Stimulated activated naive B cell treated with anti-CD40 and anti-IgM and Interleukin-4, amounts not matched to agents 10 μg/mL and 1 μg/mL and 100 μg/mL, for 72 hours (primary cell): ENCODE results near the gene CYP3A5.
"Not testable (repeated sequence)": the region's sequence is repeated elsewhere in the genome, so short reads cannot be mapped to it uniquely, and the experiment has no call there.

Experiments
- ATAC-seq, 2 donors: fragments of 150-1000 bp; cut with Tn5 transposase; replicated peaks; 2 replicates each; pipeline ENCODE4 v1.10.0; 2021; ENCODE audit warnings: moderate library complexity in 1 of 2
- DNase-seq: peaks from one replicate; pipeline ENCODE4 v3.0.0; 2021
- H3K27ac Mint-ChIP-seq: one replicate; pipeline ENCODE4 v1.8.0; 2022; ENCODE audit warnings: mild to moderate bottlenecking, mixed read lengths
- H3K27me3 Mint-ChIP-seq, 2 donors: one replicate each; pipeline ENCODE4 v1.8.0; 2022; ENCODE audit warnings: mixed read lengths in 2 of 2
- H3K36me3 Mint-ChIP-seq, 2 donors: one replicate each; pipeline ENCODE4 v1.8.0; 2022; ENCODE audit warnings: mixed read lengths in 2 of 2, mild to moderate bottlenecking in 1 of 2
- H3K4me1 Mint-ChIP-seq, 2 donors: one replicate each; pipeline ENCODE4 v1.8.0; 2022; ENCODE audit warnings: mixed read lengths in 2 of 2, mild to moderate bottlenecking in 1 of 2
- H3K4me3 Mint-ChIP-seq, 2 donors: one replicate each; pipeline ENCODE4 v1.8.0; 2022; ENCODE audit warnings: mild to moderate bottlenecking in 2 of 2, mixed read lengths in 2 of 2, moderate library complexity in 1 of 2
- H3K9me3 Mint-ChIP-seq, 2 donors: one replicate each; pipeline ENCODE4 v1.8.0; 2022; ENCODE audit warnings: mixed read lengths in 2 of 2, mild to moderate bottlenecking in 1 of 2

CYP3A5 gene

GRCh38 chr7:99679400-99680191 is at the start of gene CYP3A5:
Gene CYP3A5, minus strand, starts transcription at chr7:99679996. Its CDS starts 100 bp downstream, at chr7:99679896.
- H3K9me3 Mint-ChIP-seq = peaks cover 6 to 7% of the 10 kb centered on the region in 2 donors
- peaks cover 18 to 23% of the 10 kb centered on the region in 2 donors for H3K36me3 Mint-ChIP-seq
- H3K27me3 Mint-ChIP-seq = peaks cover 17 to 22% of the 10 kb centered on the region in 2 donors
- H3K4me1 Mint-ChIP-seq = peaks cover 4 to 5% of the 10 kb centered on the region in 2 donors
- H3K4me3 Mint-ChIP-seq = no peak within 1 kb of the TSS
- DNase-seq (no peak), ATAC-seq (no peak)
- H3K27ac Mint-ChIP-seq = no peak within 1 kb of the TSS

DNA sequence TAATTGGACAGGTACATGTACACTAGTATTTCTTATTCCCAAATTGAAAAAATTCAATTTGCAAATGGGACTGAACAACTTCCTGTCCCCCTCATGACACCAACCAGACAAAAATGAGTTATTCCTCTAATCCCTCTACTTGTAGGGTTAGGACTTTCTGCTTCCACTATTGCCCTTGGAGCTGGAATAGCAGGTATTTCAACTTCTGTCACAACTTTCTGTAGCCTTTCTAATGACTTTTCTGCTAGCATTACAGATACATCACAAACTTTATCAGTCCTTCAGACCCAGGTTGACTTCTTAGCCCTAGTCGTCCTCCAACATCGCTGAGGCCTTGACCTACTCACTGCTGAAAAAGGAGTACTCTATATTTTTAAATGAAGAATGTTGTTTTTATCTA is 48.8 kb upstream of the CYP3A5 start:
- ATAC-seq (no peak), DNase-seq (no peak)
- H3K36me3 Mint-ChIP-seq = peaks cover 5 to 6% of the 10 kb centered on the region in 2 donors
- no peak overlapping the region for H3K4me3 Mint-ChIP-seq
- H3K9me3 Mint-ChIP-seq = no peaks in the 10 kb centered on the region
- peaks cover 14 to 15% of the 10 kb centered on the region in 2 donors for H3K27me3 Mint-ChIP-seq
- H3K4me1 Mint-ChIP-seq = no peaks in the 10 kb centered on the region
- no peak overlapping the region for H3K27ac Mint-ChIP-seq

- H3K27ac Mint-ChIP-seq, H3K4me1 Mint-ChIP-seq: not testable (repeated sequence)
- H3K27me3 Mint-ChIP-seq = peaks cover 13 to 26% of the 10 kb centered on the region in 2 donors
These were observed 43.4 kb upstream of the CYP3A5 start for GRCh38 chr7:99723201-99723600.

GRCh38 chr7:99720800-99721595 is 41.2 kb upstream of the CYP3A5 start:
- Mint-ChIP-seq H3K36me3 (peaks cover 5 to 6% of the 10 kb centered on the region in 2 donors), H3K4me3 (no peak overlapping the region), H3K9me3 (peaks cover 0 to 3% of the 10 kb centered on the region in 2 donors), H3K4me1 (no peaks in the 10 kb centered on the region), H3K27me3 (peaks cover 13 to 33% of the 10 kb centered on the region in 2 donors), H3K27ac (no peak overlapping the region)
- ATAC-seq = no peak
- DNase-seq = no peak

More at GRCh38 chr7:99723201-99723600, 43.4 kb upstream of the CYP3A5 start:
- not testable (repeated sequence) for ATAC-seq, H3K4me3 Mint-ChIP-seq, DNase-seq, H3K36me3 Mint-ChIP-seq, H3K9me3 Mint-ChIP-seq

DNA sequence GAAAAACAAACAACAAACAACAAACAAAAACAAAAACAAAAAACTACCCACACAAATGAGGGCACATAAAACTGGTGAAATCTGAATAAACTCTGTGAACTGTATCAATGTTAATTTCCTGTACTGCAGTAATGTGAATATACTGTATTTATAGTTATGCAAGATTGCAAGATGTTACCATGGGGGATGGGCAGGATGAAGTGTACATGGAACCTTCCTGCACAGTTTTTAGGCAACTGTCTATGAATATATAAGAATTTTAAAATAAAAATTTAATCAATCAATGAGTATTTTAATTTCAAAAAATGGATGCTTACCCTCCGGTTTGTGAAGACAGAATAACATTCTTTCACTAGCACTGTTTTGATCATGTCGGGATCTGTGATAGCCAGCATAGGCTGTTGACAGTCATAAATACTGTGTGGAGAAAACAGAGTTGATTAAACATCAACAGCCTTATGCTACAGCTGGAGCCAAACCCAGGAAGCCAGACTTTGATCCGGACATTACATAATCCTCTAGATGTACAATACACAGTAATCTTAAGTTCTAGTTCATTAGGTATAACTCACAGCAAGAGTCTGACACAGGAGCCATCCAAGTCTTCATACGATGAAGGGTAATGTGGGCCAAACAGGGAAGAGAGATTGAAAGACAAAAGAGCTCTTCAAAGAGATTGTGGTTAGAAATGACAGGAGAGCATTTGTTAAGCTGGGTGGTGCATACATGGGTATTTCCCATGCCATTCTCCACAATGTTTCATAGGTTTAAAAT is 40.4 kb upstream of the CYP3A5 start:
- Mint-ChIP-seq H3K4me1 (no peaks in the 10 kb centered on the region), H3K27ac (no peak overlapping the region), H3K27me3 (peaks cover 13 to 33% of the 10 kb centered on the region in 2 donors), H3K9me3 (peaks cover 2 to 3% of the 10 kb centered on the region in 2 donors), H3K4me3 (no peak overlapping the region), H3K36me3 (peaks cover 6 to 11% of the 10 kb centered on the region in 2 donors)
- ATAC-seq (no peak), DNase-seq (no peak)

GRCh38 chr7:99713995-99714570 is 34.3 kb upstream of the CYP3A5 start:
- Mint-ChIP-seq H3K4me1 (no peaks in the 10 kb centered on the region), H3K27me3 (peaks cover 0 to 20% of the 10 kb centered on the region in 2 donors), H3K4me3 (no peak overlapping the region), H3K9me3 (peaks cover 3 to 4% of the 10 kb centered on the region in 2 donors), H3K27ac (no peak overlapping the region), H3K36me3 (peaks cover 17 to 40% of the 10 kb centered on the region in 2 donors)
- DNase-seq (no peak), ATAC-seq (no peak)

DNA sequence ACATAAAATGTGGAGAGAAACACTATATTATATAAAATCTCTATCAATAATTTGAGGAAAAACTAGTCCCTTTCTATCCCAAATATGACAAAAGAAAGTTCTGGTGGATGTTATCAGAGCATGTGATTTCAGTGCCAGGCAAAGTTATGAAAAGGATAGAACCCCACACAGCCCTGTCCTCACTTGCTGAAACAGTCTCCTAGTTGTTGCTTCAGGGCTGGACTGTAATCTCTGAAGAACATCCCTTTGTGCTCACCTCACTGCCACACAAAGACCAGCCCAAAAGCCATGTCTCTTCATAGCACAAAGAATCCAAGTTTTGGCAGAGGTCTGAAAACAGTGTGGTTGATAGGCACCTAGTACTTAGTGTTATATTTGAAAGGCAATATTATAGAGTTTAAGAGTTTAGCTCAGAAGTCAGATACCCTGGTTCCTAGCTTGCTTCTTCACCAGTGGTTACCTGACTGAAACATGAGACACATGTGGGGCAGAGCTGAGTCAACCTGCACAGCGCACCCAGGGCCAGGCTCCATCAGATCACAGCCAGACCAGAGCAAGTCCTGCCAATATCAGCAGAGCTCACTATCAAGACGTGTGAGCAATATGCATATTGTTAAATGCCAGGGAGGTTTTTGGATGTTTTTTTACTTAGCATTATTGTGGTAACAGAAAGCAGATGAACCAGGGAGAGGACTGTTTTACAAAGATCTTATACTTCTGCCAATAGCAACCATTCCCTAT is 30.2 kb upstream of the CYP3A5 start:
- Mint-ChIP-seq H3K36me3 (peaks cover 39 to 51% of the 10 kb centered on the region in 2 donors), H3K4me3 (no peak overlapping the region), H3K4me1 (no peaks in the 10 kb centered on the region), H3K27ac (no peak overlapping the region), H3K9me3 (peaks cover 16 to 19% of the 10 kb centered on the region in 2 donors), H3K27me3 (peaks cover 0 to 5% of the 10 kb centered on the region in 2 donors)
- ATAC-seq = no peak
- no peak for DNase-seq

GRCh38 chr7:99709260-99709659 is 29.5 kb upstream of the CYP3A5 start:
- DNase-seq = no peak
- ATAC-seq = no peak
- H3K27me3 Mint-ChIP-seq = peaks cover 0 to 5% of the 10 kb centered on the region in 2 donors
- no peak overlapping the region for H3K27ac Mint-ChIP-seq
- peaks cover 15 to 19% of the 10 kb centered on the region in 2 donors for H3K9me3 Mint-ChIP-seq
- H3K4me3 Mint-ChIP-seq = no peak overlapping the region
- H3K4me1 Mint-ChIP-seq = no peaks in the 10 kb centered on the region
- H3K36me3 Mint-ChIP-seq = peaks cover 35 to 43% of the 10 kb centered on the region in 2 donors

DNA sequence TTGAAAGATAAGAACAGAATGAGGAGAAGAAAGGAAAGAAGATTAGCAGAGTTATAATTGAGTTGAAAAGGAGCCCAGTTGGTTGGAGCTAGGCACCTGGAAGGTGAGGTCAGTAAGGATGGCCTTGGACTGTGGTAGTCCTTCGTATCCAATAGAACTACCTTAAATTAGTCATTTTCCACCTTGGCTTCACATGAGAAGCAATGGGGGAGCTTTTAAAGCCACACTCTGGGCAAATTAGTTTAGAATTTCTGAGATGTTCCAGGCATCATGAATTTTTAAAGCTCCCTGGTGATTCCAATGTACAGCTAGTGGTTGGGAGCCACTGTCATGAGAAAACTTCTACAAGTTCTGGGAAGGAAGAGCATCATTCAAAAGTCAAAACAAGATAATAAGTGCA is 27.3 kb upstream of the CYP3A5 start:
- DNase-seq (no peak), ATAC-seq (no peak)
- Mint-ChIP-seq H3K27me3 (peaks cover 0 to 13% of the 10 kb centered on the region in 2 donors), H3K4me3 (no peak overlapping the region), H3K36me3 (peaks cover 38 to 45% of the 10 kb centered on the region in 2 donors), H3K27ac (no peak overlapping the region), H3K4me1 (no peaks in the 10 kb centered on the region), H3K9me3 (peaks cover 19 to 23% of the 10 kb centered on the region in 2 donors)

DNA sequence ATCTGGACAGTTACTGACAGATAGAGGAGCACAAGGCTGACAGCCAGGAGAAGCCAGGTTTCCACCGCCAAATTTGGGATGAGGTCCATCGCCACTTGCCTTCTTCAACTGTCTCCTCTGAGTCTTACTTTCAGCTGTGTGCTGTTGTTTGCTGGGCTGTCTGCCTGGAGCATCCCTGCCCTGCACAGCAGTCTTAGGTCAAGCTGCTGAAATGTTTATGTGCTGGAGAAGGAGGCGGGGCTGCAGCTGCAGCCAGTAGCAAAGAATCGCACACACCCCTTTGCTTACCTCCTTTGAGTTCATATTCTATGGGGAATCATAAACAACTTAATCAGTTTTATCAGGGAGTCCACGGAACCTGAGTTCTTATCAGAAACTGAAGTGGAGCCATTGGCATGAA is 20.1 kb upstream of the CYP3A5 start:
- H3K27ac Mint-ChIP-seq = no peak overlapping the region
- ATAC-seq (no peak), DNase-seq (no peak)
- no peaks in the 10 kb centered on the region for H3K4me1 Mint-ChIP-seq
- H3K36me3 Mint-ChIP-seq = peaks cover 4 to 7% of the 10 kb centered on the region in 2 donors
- H3K27me3 Mint-ChIP-seq = peaks cover 9 to 17% of the 10 kb centered on the region in 2 donors
- no peak overlapping the region for H3K4me3 Mint-ChIP-seq
- peaks cover 3 to 4% of the 10 kb centered on the region in 2 donors for H3K9me3 Mint-ChIP-seq

DNA sequence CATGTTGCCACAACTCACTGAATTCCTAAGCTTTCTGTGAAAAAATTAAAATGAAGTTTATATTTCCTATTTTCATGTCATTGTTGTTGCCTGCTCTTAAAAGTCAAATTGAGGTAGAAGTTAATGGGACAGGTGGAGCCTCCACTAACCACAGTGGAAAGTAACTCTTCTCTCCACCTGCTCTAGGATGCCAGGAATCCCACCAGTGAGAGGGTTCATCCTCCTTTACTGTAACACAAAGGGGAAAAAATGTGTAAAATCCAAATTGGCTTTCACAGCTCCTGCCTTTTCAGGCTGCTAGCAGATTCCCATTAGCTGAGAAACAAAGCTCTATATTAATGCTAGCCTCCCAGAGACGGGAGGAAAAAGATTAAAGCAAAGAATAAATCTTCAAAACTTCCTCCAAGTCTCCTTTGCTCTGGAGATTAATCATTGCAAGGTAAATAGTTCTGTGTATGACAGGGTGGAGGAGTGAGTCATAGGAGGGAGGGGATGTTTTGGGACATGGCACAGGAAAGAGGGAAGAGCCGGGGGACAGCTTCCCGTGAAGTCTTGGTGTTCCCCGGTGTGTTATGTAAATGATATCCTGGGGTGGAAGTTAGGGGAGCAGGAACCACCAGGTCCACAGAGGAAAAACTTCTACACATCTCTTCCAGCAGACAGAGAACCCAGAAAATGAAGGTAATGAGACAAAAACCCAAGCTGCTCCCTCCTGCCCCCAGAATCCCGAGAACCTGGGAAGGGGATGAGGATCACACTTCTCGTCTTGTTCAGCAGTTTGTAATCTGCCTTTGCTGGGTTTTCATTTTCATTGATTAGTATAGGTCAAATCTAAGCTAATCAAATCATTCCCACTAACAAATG is 19.3 kb upstream of the CYP3A5 start:
- not testable (repeated sequence) for ATAC-seq, H3K4me1 Mint-ChIP-seq, H3K9me3 Mint-ChIP-seq, DNase-seq, H3K27ac Mint-ChIP-seq, H3K36me3 Mint-ChIP-seq, H3K4me3 Mint-ChIP-seq
- H3K27me3 Mint-ChIP-seq = peaks cover 9 to 17% of the 10 kb centered on the region in 2 donors

GRCh38 chr7:99694912-99695304 is 15.1 kb upstream of the CYP3A5 start:
- H3K27ac Mint-ChIP-seq = no peak overlapping the region
- DNase-seq (no peak), ATAC-seq (no peak)
- H3K9me3 Mint-ChIP-seq = peaks cover 0 to 5% of the 10 kb centered on the region in 2 donors
- no peaks in the 10 kb centered on the region for H3K4me1 Mint-ChIP-seq
- no peak overlapping the region for H3K4me3 Mint-ChIP-seq
- H3K27me3 Mint-ChIP-seq = no peaks in the 10 kb centered on the region
- peaks cover 0 to 6% of the 10 kb centered on the region in 2 donors for H3K36me3 Mint-ChIP-seq
